Mammary epithelial cell (primary cell): ENCODE results near the gene MYO5A.

Experiments
- EZH2 ChIP-seq: IDR thresholded peaks from 2 replicates; pipeline ENCODE4 v1.6.1; 2012; ENCODE audit warnings: low read length, inconsistent platforms, borderline replicate concordance
- TF ChIP-seq, protein P1 (sequence below), 2 donors: IDR thresholded peaks in 1 of 2; conservative IDR thresholded peaks in 1 of 2; 2 replicates each; pipeline ENCODE4 v1.5.1; 2011 to 2012; ENCODE audit warnings: inconsistent platforms in 2 of 2, low read length in 2 of 2, mild to moderate bottlenecking in 2 of 2, control low read depth in 1 of 2, low read depth in 1 of 2; ENCODE audit not compliant: insufficient read depth in 1 of 2; ENCODE audit errors: extremely low read depth in 1 of 2

DNA sequence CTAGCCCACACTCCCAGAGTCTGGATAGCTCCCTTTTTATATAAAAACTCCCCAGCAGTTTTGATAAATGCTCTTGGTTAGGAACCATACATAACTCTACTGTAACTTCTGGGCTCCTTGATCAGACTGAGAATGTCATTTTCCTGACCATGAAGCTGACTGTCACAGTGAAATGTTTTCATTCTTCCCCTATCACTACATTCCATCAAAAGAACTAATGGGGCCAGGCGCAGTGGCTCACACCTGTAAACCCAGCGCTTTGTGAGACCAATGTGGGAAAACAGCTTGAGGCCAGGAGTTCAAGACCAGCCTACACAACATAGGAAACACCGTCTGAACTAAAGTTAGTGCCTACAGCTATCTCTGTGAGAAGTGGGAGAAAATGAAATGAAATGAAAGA is 160.3 kb downstream of the MYO5A start:
- TF ChIP-seq, protein P1, sequence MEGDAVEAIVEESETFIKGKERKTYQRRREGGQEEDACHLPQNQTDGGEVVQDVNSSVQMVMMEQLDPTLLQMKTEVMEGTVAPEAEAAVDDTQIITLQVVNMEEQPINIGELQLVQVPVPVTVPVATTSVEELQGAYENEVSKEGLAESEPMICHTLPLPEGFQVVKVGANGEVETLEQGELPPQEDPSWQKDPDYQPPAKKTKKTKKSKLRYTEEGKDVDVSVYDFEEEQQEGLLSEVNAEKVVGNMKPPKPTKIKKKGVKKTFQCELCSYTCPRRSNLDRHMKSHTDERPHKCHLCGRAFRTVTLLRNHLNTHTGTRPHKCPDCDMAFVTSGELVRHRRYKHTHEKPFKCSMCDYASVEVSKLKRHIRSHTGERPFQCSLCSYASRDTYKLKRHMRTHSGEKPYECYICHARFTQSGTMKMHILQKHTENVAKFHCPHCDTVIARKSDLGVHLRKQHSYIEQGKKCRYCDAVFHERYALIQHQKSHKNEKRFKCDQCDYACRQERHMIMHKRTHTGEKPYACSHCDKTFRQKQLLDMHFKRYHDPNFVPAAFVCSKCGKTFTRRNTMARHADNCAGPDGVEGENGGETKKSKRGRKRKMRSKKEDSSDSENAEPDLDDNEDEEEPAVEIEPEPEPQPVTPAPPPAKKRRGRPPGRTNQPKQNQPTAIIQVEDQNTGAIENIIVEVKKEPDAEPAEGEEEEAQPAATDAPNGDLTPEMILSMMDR (conservative IDR thresholded peaks at IDR 0.05 in 1 of 2, IDR thresholded peaks at IDR 0.05 in 1 of 2; ENCODE audit: extremely low read depth in 1 of 2, insufficient read depth in 1 of 2, low read depth in 1 of 2, low read length in 2 of 2), result no peak
- TF ChIP-seq EZH2, result no peak
